Trophoblast cell (in vitro differentiated cells and primary cell): ENCODE results near the gene TRAF2.

Source experiments
- DNase-seq, 2 donors: peaks; one replicate each; pipeline ENCODE4 v3.0.0-alpha.2; 2016
- H2AFZ ChIP-seq: 2 replicates; pipeline ENCODE4 v1.6.1; 2013; ENCODE audit warnings: low read length, moderate library complexity, mild to moderate bottlenecking; ENCODE audit not compliant: insufficient read depth, poor library complexity
- H2AK5ac ChIP-seq: 2 replicates; pipeline ENCODE4 v1.6.1; 2013; ENCODE audit warnings: mild to moderate bottlenecking, low read length
- H2BK120ac ChIP-seq: 2 replicates; pipeline ENCODE4 v1.6.1; 2013; ENCODE audit warnings: low read length, mild to moderate bottlenecking, moderate library complexity; ENCODE audit not compliant: insufficient read depth, poor library complexity
- H2BK12ac ChIP-seq: 2 replicates; pipeline ENCODE4 v1.6.1; 2013; ENCODE audit warnings: mild to moderate bottlenecking, low read length, moderate library complexity
- H2BK5ac ChIP-seq: 2 replicates; pipeline ENCODE4 v1.6.1; 2013; ENCODE audit warnings: low read length, low read depth, moderate library complexity, mild to moderate bottlenecking; ENCODE audit not compliant: poor library complexity
- H3K14ac ChIP-seq: 2 replicates; pipeline ENCODE4 v1.6.1; 2013; ENCODE audit warnings: mild to moderate bottlenecking, low read length
- H3K18ac ChIP-seq: 2 replicates; pipeline ENCODE4 v1.6.1; 2013; ENCODE audit warnings: mild to moderate bottlenecking, low read length
- H3K23ac ChIP-seq: 2 replicates; pipeline ENCODE4 v1.6.1; 2013; ENCODE audit warnings: low read length
- H3K27ac ChIP-seq: 2 replicates; pipeline ENCODE4 v1.5.1; 2013; ENCODE audit warnings: low read depth, mild to moderate bottlenecking, inconsistent platforms, low read length, moderate library complexity
- H3K27me3 ChIP-seq: 2 replicates; pipeline ENCODE4 v1.6.1; 2013; ENCODE audit warnings: inconsistent platforms, mild to moderate bottlenecking, low read length, moderate library complexity; ENCODE audit not compliant: insufficient read depth
- H3K36me3 ChIP-seq, 2 experiments: 1 replicate in 1 of 2; 2 replicates in 1 of 2; pipeline ENCODE4 v1.6.1; 2013; ENCODE audit warnings: low read length in 2 of 2, mild to moderate bottlenecking in 2 of 2, moderate library complexity in 1 of 2; ENCODE audit not compliant: insufficient read depth in 2 of 2, control insufficient read depth in 1 of 2
- H3K4ac ChIP-seq: 2 replicates; pipeline ENCODE4 v1.6.1; 2013; ENCODE audit warnings: low read depth, mild to moderate bottlenecking, low read length, moderate library complexity
- H3K4me1 ChIP-seq, 2 experiments: 1 replicate in 1 of 2; 2 replicates in 1 of 2; pipeline ENCODE4 v1.6.1; 2013; ENCODE audit warnings: low read length in 2 of 2, mild to moderate bottlenecking in 2 of 2, moderate library complexity in 1 of 2; ENCODE audit not compliant: insufficient read depth in 2 of 2, control insufficient read depth in 1 of 2
- H3K4me2 ChIP-seq: 2 replicates; pipeline ENCODE4 v1.6.1; 2013; ENCODE audit warnings: inconsistent platforms, mild to moderate bottlenecking, low read length, moderate library complexity
- H3K4me3 ChIP-seq: 2 replicates; pipeline ENCODE4 v1.5.1; 2013; ENCODE audit warnings: mild to moderate bottlenecking, low read depth, low read length, inconsistent platforms
- H3K79me1 ChIP-seq: one replicate; pipeline ENCODE4 v1.6.1; 2013; ENCODE audit warnings: low read length
- H3K79me2 ChIP-seq: 2 replicates; pipeline ENCODE4 v1.6.1; 2013; ENCODE audit warnings: low read length, mild to moderate bottlenecking; ENCODE audit not compliant: control insufficient read depth, insufficient read depth, poor library complexity
- H3K9ac ChIP-seq: 2 replicates; pipeline ENCODE4 v1.6.1; 2013; ENCODE audit warnings: mild to moderate bottlenecking, low read length
- H3K9me3 ChIP-seq: 2 replicates; pipeline ENCODE4 v1.6.1; 2013; ENCODE audit warnings: low read depth, mild to moderate bottlenecking, control low read depth, inconsistent platforms, low read length; ENCODE audit not compliant: insufficient read depth
- H4K12ac ChIP-seq: 2 replicates; pipeline ENCODE4 v1.6.1; 2013; ENCODE audit warnings: low read depth, mild to moderate bottlenecking, low read length, moderate library complexity
- H4K8ac ChIP-seq: 2 replicates; pipeline ENCODE4 v1.6.1; 2013; ENCODE audit warnings: low read depth, mild to moderate bottlenecking, low read length, moderate library complexity
- H4K91ac ChIP-seq: one replicate; pipeline ENCODE4 v1.6.1; 2013; ENCODE audit warnings: low read depth, mild to moderate bottlenecking, low read length, moderate library complexity
- WGBS: extraction: QIAGEN DNeasy Blood & Tissue Kit; methylation state at CpG from one replicate; pipeline ENCODE4 v1.1.7; 2013; ENCODE audit warnings: missing lambda C conversion rate; ENCODE audit not compliant: insufficient read length, insufficient coverage; ENCODE audit errors: extremely low coverage; 5-methylcytosine and 5-hydroxymethylcytosine counted together

Gene TRAF2

DNA sequence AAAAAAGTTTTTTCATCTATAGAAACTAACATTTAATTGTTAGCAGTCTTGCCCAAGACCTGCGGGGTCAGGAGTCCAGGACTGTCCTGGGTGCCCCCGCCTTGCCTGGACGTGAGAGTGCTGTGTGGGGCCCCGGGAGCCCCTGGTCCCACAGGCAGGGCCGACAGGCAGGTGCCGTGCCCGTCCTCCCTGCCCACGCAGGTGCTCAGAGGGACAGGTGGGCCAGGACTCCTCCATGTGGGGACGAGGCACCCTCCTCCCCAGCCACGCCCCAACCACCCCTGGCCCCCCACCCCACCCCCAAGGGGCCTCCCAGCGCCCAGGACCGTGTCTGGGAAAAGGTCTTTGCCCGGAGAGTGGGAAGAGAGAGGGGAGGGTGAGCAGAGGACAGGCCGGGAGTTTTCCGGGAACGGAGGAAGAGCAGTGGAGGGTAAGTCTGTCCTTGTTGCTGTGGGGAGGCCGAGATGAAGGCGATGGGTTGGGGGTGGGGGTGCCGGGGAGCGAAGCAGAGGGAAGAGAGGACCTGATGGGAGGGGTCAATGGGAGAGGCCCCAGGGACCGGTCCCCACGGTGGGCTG is 63.0 kb downstream of the TRAF2 start:
- H3K4ac ChIP-seq, result peak overlapping the region; percentile 25
- H3K4me2 ChIP-seq, result peak overlapping the region; percentile 91
- peak overlapping the region; percentile 26 for H3K14ac ChIP-seq
- H2BK120ac ChIP-seq, result no peak overlapping the region
- H3K79me2 ChIP-seq, result peaks cover 3% of the 10 kb centered on the region
- H2AFZ ChIP-seq, result peak overlapping the region; percentile 64
- H4K8ac ChIP-seq, result peak overlapping the region; percentile 74
- no peak overlapping the region for H3K18ac ChIP-seq
- H3K79me1 ChIP-seq, result peaks cover 9% of the 10 kb centered on the region
- DNase-seq, result no peak
- peak overlapping the region; percentile 16 for H3K27ac ChIP-seq
- no peak overlapping the region for H3K23ac ChIP-seq
- no peaks in the 10 kb centered on the region for H3K36me3 ChIP-seq
- H2BK5ac ChIP-seq, result no peak overlapping the region
- peak overlapping the region; percentile 58 for H4K91ac ChIP-seq
- H4K12ac ChIP-seq, result peak overlapping the region; percentile 15
- no CpG with 5 or more reads among the region's 22 CpGs for WGBS
- H3K9ac ChIP-seq, result no peak overlapping the region
- H3K9me3 ChIP-seq, result no peaks in the 10 kb centered on the region
- no peak overlapping the region for H2BK12ac ChIP-seq
- H3K27me3 ChIP-seq, result no peaks in the 10 kb centered on the region
- H3K4me1 ChIP-seq, result peaks cover 8 to 15% of the 10 kb centered on the region in 2 experiments
- no peak overlapping the region for H2AK5ac ChIP-seq
- H3K4me3 ChIP-seq, result peak overlapping the region; percentile 67

DNA sequence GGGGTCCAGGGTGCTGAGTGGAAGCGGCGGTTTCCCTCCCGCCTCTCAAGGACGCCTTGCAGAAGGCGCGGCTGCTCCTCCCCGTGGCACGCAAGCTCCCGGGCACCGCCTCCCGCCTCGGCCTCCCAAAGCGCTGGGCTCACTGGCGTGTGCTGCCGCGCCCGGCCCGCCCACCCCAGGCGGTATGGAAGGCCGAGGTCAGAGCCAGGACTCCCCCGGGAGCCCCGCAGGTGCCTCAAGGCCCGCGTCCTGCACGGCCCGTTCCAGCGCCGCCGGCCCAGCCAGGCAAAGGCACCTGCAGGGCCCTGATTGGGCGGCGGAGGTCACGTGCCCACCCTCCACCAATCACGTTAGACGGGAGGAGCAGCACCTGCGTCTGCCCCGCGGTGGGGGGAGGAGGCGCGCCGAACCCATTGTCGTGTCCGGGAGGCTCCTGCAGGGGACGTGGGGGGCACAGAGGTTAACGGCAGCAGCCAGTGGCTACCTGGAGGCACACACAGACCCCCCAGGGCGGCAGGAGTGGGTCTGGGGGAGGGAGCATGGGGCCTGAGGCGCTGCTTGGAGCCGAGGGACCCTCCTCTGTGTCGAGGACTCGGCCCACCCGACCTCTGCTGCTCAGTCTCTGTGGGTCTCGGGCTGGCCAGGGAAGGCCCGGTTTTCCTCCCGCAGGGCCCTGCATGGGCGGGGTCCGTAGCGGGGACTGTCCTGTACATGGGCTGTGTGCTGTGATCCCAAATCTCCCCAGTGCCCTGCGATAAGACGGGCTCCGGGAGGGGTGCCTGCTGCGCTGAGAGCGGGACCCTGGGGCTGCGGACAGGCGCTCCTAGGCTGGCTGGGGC is 63.7 kb downstream of the TRAF2 start:
- Histone ChIP-seq H2AK5ac (peak overlapping the region; percentile 31), H3K36me3 (no peaks in the 10 kb centered on the region), H3K79me2 (peaks cover 3% of the 10 kb centered on the region), H3K9me3 (peaks cover 1% of the 10 kb centered on the region), H3K14ac (peak overlapping the region; percentile 67), H3K4ac (peak overlapping the region; percentile 25), H3K18ac (peak overlapping the region; percentile 27), H3K79me1 (peaks cover 8% of the 10 kb centered on the region), H2BK12ac (no peak overlapping the region), H3K23ac (no peak overlapping the region), H3K27ac (peak overlapping the region; percentile 16), H2BK5ac (peak overlapping the region; percentile 2), H3K9ac (no peak overlapping the region), H2AFZ (peak overlapping the region; percentile 81), H3K27me3 (no peaks in the 10 kb centered on the region), H2BK120ac (peak overlapping the region; percentile 34), H4K8ac (peak overlapping the region; percentile 90), H4K91ac (peak overlapping the region; percentile 88), H3K4me1 (peaks cover 8 to 13% of the 10 kb centered on the region in 2 experiments), H4K12ac (peak overlapping the region; percentile 68), H3K4me2 (peak overlapping the region; percentile 91), H3K4me3 (peak overlapping the region; percentile 67)
- DNase-seq, result peak; percentile 88 to 95
- WGBS, result no CpG with 5 or more reads among the region's 63 CpGs

DNA sequence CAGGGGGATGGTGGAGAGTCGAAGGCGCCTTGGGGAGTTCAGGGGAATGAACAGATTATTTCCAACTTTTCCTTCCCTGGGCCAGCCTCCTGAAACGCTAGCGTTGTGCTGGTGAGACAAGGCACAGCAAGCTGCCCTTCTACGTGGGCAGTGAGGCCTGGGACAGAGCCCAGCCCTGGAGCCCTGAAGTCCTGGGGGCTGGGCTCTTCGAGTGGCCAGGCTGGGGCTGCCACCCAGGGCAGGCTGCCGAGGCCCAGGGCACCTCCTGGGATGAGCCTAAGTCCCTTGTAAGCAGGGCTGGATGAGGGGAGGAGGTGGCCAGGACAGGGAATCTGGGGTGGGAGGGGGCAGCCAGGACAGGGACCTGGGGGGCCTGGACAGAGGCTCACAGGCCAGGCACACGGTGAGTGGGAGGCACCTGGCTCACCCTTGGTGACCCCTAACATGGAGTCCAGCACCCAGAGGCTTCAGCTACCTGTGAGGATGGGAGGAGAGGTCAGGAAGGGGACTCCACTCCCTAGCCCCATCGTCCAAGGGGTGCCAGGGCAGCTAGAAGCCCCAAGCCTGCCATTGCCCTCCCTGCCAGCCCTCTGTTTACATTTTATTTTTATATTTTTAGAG is 64.5 kb downstream of the TRAF2 start:
- Histone ChIP-seq H3K4me3 (no peak overlapping the region), H3K27me3 (no peaks in the 10 kb centered on the region), H3K9ac (no peak overlapping the region), H3K4ac (no peak overlapping the region), H3K9me3 (peaks cover 1% of the 10 kb centered on the region), H3K4me1 (peaks cover 8 to 12% of the 10 kb centered on the region in 2 experiments), H4K12ac (peak overlapping the region; percentile 68), H2BK120ac (no peak overlapping the region), H2AK5ac (no peak overlapping the region), H3K79me2 (peaks cover 3% of the 10 kb centered on the region), H3K36me3 (no peaks in the 10 kb centered on the region), H4K8ac (peak overlapping the region; percentile 90), H3K79me1 (peaks cover 8% of the 10 kb centered on the region), H3K23ac (no peak overlapping the region), H3K27ac (no peak overlapping the region), H3K14ac (peak overlapping the region; percentile 36), H2AFZ (peak overlapping the region; percentile 81), H2BK12ac (no peak overlapping the region), H2BK5ac (no peak overlapping the region), H3K18ac (no peak overlapping the region), H3K4me2 (peak overlapping the region; percentile 91), H4K91ac (peak overlapping the region; percentile 88)
- no peak for DNase-seq
- WGBS, result no CpG with 5 or more reads among the region's 9 CpGs

DNA sequence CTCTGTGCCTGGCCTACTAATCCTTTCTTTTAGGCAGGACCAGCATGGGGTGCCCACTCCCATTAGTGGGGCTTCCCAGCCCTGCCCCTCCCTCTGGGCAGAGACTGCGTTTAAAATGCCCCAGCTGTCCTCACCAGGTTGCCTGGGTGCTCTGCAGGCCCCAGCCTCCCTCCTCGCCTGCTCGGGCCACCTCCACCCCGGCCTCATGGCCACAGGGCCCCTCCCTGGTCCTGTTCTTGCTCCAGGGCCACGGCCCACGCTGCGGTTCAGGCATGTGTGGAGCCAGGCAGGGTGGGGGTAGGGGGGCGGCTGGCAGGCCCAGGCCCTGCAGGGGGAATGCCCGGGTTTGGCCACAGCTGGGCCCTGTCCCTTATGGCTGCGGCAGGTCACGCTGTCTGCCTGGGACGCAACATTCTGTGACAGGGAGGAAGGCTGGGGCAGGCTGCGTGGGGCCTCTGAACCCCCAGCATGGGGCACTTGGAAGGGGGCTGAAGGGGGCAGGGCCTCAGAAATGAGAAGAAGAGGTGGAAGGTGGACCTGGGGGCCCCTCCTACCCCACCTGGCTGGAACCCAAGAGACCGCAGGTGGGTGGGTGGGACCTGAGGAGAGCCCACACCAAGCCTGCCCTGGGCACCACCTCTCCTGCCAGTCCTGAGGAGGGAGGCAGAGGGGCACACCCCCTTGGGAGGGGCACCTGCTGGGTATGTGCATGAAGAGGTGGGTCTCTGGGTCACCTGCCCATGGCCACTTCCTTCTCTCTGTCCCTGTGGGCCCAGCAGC is 65.4 kb downstream of the TRAF2 start, which contains the start of gene LCN12:
Gene LCN12, plus strand, starts transcription at position 733 of the 780 bp plus-strand sequence. CDS start 55 bp downstream, outside the sequence.
- no peak within 1 kb of the TSS for H3K23ac ChIP-seq
- no peak within 1 kb of the TSS for H3K4me3 ChIP-seq
- H4K8ac ChIP-seq, result no peak within 1 kb of the TSS
- no peaks in the 10 kb centered on the region for H3K27me3 ChIP-seq
- no peak within 1 kb of the TSS for H2AK5ac ChIP-seq
- H3K27ac ChIP-seq, result no peak within 1 kb of the TSS
- H3K4me1 ChIP-seq, result peaks cover 8 to 12% of the 10 kb centered on the region in 2 experiments
- H2BK5ac ChIP-seq, result no peak within 1 kb of the TSS
- WGBS, result no CpG with 5 or more reads among the region's 14 CpGs
- no peak within 1 kb of the TSS for H3K18ac ChIP-seq
- no peak within 1 kb of the TSS for H3K4ac ChIP-seq
- no peak within 1 kb of the TSS for H2BK12ac ChIP-seq
- no peak for DNase-seq
- H3K9me3 ChIP-seq, result peaks cover 4% of the 10 kb centered on the region
- H4K12ac ChIP-seq, result no peak within 1 kb of the TSS
- H2AFZ ChIP-seq, result no peak within 1 kb of the TSS
- no peak within 1 kb of the TSS for H3K9ac ChIP-seq
- H4K91ac ChIP-seq, result no peak within 1 kb of the TSS
- H3K79me2 ChIP-seq, result peaks cover 3% of the 10 kb centered on the region
- no peak within 1 kb of the TSS for H2BK120ac ChIP-seq
- H3K36me3 ChIP-seq, result no peaks in the 10 kb centered on the region
- H3K4me2 ChIP-seq, result no peak within 1 kb of the TSS
- no peak within 1 kb of the TSS for H3K14ac ChIP-seq
- peaks cover 8% of the 10 kb centered on the region for H3K79me1 ChIP-seq
